ENCODE results near the gene PNMA5. TPM values are rescaled to one million over a fixed set of nuclear protein-coding genes. Genes with fewer than 3 reads are reported as not detected.

The PNMA5 gene
- total RNA-seq, result not detected in 2 replicates

DNA sequence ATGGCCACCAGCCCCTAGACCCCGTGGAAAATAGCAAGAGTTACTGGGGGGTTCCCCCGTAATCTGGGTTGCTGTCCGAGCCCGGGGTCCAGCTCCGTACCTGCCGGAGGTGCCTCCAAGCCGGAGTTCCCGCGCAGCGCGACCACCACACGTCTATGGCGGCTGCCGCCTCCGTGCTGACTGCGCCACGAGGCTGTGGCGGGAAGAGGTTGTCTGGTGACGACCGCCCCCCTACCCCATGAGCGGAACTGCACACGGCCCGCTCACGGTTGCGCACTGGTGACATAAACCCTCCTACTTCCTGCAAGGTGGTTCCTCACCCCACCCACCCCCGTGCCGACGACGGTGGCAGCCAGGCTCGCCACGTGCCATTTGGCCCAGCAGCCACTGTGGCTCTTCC is at the start of gene PNMA5:
Gene PNMA5 (minus strand): TSS at position 184 of the 400 bp plus-strand sequence. CDS start 2,518 bp downstream, outside the sequence.

Other genes starting within 250 kb of the PNMA5 start
- not detected in 2 replicates for gene MAGEA2, start 240.3 kb downstream of the PNMA5 start, total RNA-seq
- gene CSAG3, start 234.9 kb downstream of the PNMA5 start, total RNA-seq, result not detected in 2 replicates
- not detected in 2 replicates for gene MAGEA6, start 224.4 kb downstream of the PNMA5 start, total RNA-seq
- gene CETN2, start 163.4 kb downstream of the PNMA5 start, total RNA-seq, result 25.2 and 32.0 TPM in 2 replicates
- gene NSDHL, start 163.1 kb downstream of the PNMA5 start, total RNA-seq, result 27.6 and 32.3 TPM in 2 replicates
- 1.1 and 1.4 TPM in 2 replicates for gene ZNF185, start 96.0 kb downstream of the PNMA5 start, total RNA-seq
- under 0.01 and 0.37 TPM in 2 replicates for gene PNMA3, start 62.4 kb upstream of the PNMA5 start, total RNA-seq
- 1.6 and 3.3 TPM in 2 replicates for gene PNMA6A, start 78.3 kb upstream of the PNMA5 start, total RNA-seq
- gene MAGEA1, start 185.2 kb upstream of the PNMA5 start, total RNA-seq, result not detected in 2 replicates